WTC11 (cell line): ENCODE data around the gene RFX6. TPM values are rescaled to one million over a fixed set of nuclear protein-coding genes. Genes with fewer than 3 reads are reported as not detected.

ENCODE experiments used
- ATAC-seq: fragments of 200-7000 bp; cut with Tn5 transposase; 2 replicates; pipeline ENCODE4 v1.10.0; 2021; ENCODE audit warnings: mild to moderate bottlenecking, moderate library complexity
- CTCF ChIA-PET: fragments of 300-600 bp; sonication (Branson Sonifier 250); formaldehyde crosslinking; loops from one replicate; lab custom pipeline; 2021; ENCODE audit warnings: antibody characterized with exemption; lab: Charles Lee
- POLR2A ChIA-PET: fragments of 350-600 bp; sonication (Branson Sonifier 250); formaldehyde crosslinking; loops from one replicate; lab custom pipeline; 2021; ENCODE audit warnings: antibody characterized with exemption; lab: Charles Lee
- DNase-seq: peaks from one replicate; pipeline ENCODE4 v3.0.0; 2021; ENCODE audit warnings: low spot score
- H3K27ac Mint-ChIP-seq: 2 replicates; pipeline ENCODE4 v1.8.0; 2021; ENCODE audit warnings: mixed read lengths
- H3K27me3 Mint-ChIP-seq: 2 replicates; pipeline ENCODE4 v1.8.0; 2021; ENCODE audit warnings: low read depth, mild to moderate bottlenecking, moderate library complexity, mixed read lengths
- H3K36me3 Mint-ChIP-seq: 2 replicates; pipeline ENCODE4 v1.8.0; 2021; ENCODE audit warnings: mixed read lengths
- H3K4me1 Mint-ChIP-seq: 2 replicates; pipeline ENCODE4 v1.8.0; 2022; ENCODE audit warnings: mixed read lengths
- H3K4me3 Mint-ChIP-seq: 2 replicates; pipeline ENCODE4 v1.8.0; 2021; ENCODE audit warnings: mild to moderate bottlenecking, moderate library complexity, mixed read lengths
- H3K9me3 Mint-ChIP-seq: 2 replicates; pipeline ENCODE4 v1.8.0; 2021; ENCODE audit warnings: mixed read lengths
- E2F5 ChIP-seq: sonication (generic); formaldehyde crosslinking; IDR thresholded peaks from 2 replicates; pipeline ENCODE4 v1.8.1; 2022; ENCODE audit warnings: mild to moderate bottlenecking, moderate library complexity, missing genetic modification reagents
- ESRRA ChIP-seq: sonication (generic); formaldehyde crosslinking; IDR thresholded peaks from 2 replicates; pipeline ENCODE4 v1.8.1; 2022; ENCODE audit warnings: mild to moderate bottlenecking, missing genetic modification reagents, borderline replicate concordance
- ETV6 ChIP-seq: sonication (generic); formaldehyde crosslinking; IDR thresholded peaks from 2 replicates; pipeline ENCODE4 v1.8.1; 2022; ENCODE audit warnings: mild to moderate bottlenecking, missing genetic modification reagents
- FOXP1 ChIP-seq: sonication (generic); formaldehyde crosslinking; IDR thresholded peaks from 2 replicates; pipeline ENCODE4 v1.8.0; 2022; ENCODE audit warnings: missing genetic modification reagents, mild to moderate bottlenecking, moderate library complexity, borderline replicate concordance
- GTF2I ChIP-seq: fragments of 250-450 bp; sonication (Bioruptor Pico); conservative IDR thresholded peaks from 2 replicates; pipeline ENCODE4 v1.4.0; 2021; ENCODE audit warnings: mild to moderate bottlenecking
- MXD4 ChIP-seq: fragments of 250-450 bp; sonication (Bioruptor Pico); IDR thresholded peaks from 2 replicates; pipeline ENCODE4 v1.8.0; 2021; ENCODE audit warnings: mild to moderate bottlenecking, moderate library complexity, borderline replicate concordance
- NFYB ChIP-seq: sonication (generic); formaldehyde crosslinking; conservative IDR thresholded peaks from 2 replicates; pipeline ENCODE4 v1.8.0; 2022; ENCODE audit warnings: low read depth, missing genetic modification reagents
- NR2C2 ChIP-seq: sonication (generic); formaldehyde crosslinking; IDR thresholded peaks from 2 replicates; pipeline ENCODE4 v1.8.0; 2022; ENCODE audit warnings: mild to moderate bottlenecking, missing genetic modification reagents
- PRDM15 ChIP-seq: sonication (generic); formaldehyde crosslinking; IDR thresholded peaks from 2 replicates; pipeline ENCODE4 v1.8.0; 2022; ENCODE audit warnings: missing genetic modification reagents
- SOX15 ChIP-seq: fragments of 250-450 bp; sonication (Bioruptor Pico); IDR thresholded peaks from 2 replicates; pipeline ENCODE4 v1.9.0; 2021; ENCODE audit warnings: mild to moderate bottlenecking
- TP53 ChIP-seq: sonication (generic); formaldehyde crosslinking; IDR thresholded peaks from 2 replicates; pipeline ENCODE4 v1.8.1; 2023; ENCODE audit warnings: mild to moderate bottlenecking, missing genetic modification reagents
- ZNF219 ChIP-seq: sonication (generic); formaldehyde crosslinking; IDR thresholded peaks from 2 replicates; pipeline ENCODE4 v1.8.0; 2023; ENCODE audit warnings: missing genetic modification reagents, mild to moderate bottlenecking, borderline replicate concordance
- ZNF396 ChIP-seq: fragments of 250-450 bp; sonication (Bioruptor Pico); IDR thresholded peaks from 2 replicates; pipeline ENCODE4 v1.8.0; 2021; ENCODE audit warnings: mild to moderate bottlenecking, moderate library complexity, borderline replicate concordance
- ZNF423 ChIP-seq: fragments of 250-450 bp; sonication (Bioruptor Pico); IDR thresholded peaks from 2 replicates; pipeline ENCODE4 v2.1.2; 2022; ENCODE audit warnings: mild to moderate bottlenecking, moderate library complexity
- total RNA-seq: library from RNA; stranded (reverse); gene quantifications from 3 replicates; pipeline ENCODE4 v1.2.3, GENCODE V29; 2021
- TF ChIP-seq, protein P1 (sequence below): sonication (generic); formaldehyde crosslinking; IDR thresholded peaks from 2 replicates; pipeline ENCODE4 v1.8.0; 2022; ENCODE audit warnings: mild to moderate bottlenecking, missing genetic modification reagents
- TF ChIP-seq, protein P2 (sequence below): fragments of 250-450 bp; sonication (Bioruptor Pico); IDR thresholded peaks from 2 replicates; pipeline ENCODE4 v1.9.0; 2021; ENCODE audit warnings: mild to moderate bottlenecking, borderline replicate concordance

The RFX6 gene
- total RNA-seq, 1 experiment from 2014 or later: not detected

- TF ChIP-seq E2F5 (CRISPR knock-in tag): no peak
- TF ChIP-seq ESRRA (CRISPR knock-in tag): no peak
- TF ChIP-seq MXD4 (CRISPR knock-in tag): no peak
Observed at GRCh38 chr6:116858060-116858459, 19.0 kb upstream of the RFX6 start (continued).

DNA sequence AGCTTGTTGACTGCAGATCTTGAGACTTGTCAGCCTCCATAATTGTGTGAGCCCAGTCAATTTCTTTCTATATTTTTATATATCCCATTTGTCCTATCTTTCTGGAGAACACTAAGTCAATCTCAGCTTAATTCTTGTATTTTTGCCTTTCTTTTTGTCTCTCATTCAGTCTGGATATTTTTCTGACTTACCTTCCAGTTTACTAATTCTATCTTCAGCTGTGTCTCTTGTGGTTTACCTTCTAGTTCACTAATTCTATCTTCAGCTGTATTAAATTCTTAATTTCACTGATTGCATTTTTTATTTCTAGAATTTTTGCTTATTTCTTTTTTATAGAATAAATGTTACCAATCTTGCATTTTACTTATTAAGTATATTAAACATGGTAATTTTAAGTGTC, 17.8 kb upstream of the RFX6 start:
- H3K9me3 Mint-ChIP-seq: peaks cover 58% of the 10 kb centered on the region
- no peak overlapping the region for H3K27ac Mint-ChIP-seq
- no peak for ATAC-seq
- ChIA-PET POLR2A (no interaction called here), CTCF (no interaction called here)
- no peaks in the 10 kb centered on the region for H3K4me1 Mint-ChIP-seq
- H3K4me3 Mint-ChIP-seq: no peak overlapping the region
- H3K27me3 Mint-ChIP-seq: no peaks in the 10 kb centered on the region
- peaks cover 40% of the 10 kb centered on the region for H3K36me3 Mint-ChIP-seq
- TF ChIP-seq ZNF219 (CRISPR knock-in tag): no peak
- TF ChIP-seq GTF2I (CRISPR knock-in tag): peak; percentile 47; the same call in 1 of the 2 replicates
- 0 out of 2 replicates have a peak, but pooled peaks have one; percentile 12 for TF ChIP-seq ZNF423
- TF ChIP-seq NR2C2 (CRISPR knock-in tag): no peak
- TF ChIP-seq, protein P1, sequence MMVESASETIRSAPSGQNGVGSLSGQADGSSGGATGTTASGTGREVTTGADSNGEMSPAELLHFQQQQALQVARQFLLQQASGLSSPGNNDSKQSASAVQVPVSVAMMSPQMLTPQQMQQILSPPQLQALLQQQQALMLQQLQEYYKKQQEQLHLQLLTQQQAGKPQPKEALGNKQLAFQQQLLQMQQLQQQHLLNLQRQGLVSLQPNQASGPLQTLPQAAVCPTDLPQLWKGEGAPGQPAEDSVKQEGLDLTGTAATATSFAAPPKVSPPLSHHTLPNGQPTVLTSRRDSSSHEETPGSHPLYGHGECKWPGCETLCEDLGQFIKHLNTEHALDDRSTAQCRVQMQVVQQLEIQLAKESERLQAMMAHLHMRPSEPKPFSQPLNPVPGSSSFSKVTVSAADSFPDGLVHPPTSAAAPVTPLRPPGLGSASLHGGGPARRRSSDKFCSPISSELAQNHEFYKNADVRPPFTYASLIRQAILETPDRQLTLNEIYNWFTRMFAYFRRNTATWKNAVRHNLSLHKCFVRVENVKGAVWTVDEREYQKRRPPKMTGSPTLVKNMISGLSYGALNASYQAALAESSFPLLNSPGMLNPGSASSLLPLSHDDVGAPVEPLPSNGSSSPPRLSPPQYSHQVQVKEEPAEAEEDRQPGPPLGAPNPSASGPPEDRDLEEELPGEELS (CRISPR knock-in tag): no peak
- TF ChIP-seq TP53: no peak
- TF ChIP-seq, protein P2, sequence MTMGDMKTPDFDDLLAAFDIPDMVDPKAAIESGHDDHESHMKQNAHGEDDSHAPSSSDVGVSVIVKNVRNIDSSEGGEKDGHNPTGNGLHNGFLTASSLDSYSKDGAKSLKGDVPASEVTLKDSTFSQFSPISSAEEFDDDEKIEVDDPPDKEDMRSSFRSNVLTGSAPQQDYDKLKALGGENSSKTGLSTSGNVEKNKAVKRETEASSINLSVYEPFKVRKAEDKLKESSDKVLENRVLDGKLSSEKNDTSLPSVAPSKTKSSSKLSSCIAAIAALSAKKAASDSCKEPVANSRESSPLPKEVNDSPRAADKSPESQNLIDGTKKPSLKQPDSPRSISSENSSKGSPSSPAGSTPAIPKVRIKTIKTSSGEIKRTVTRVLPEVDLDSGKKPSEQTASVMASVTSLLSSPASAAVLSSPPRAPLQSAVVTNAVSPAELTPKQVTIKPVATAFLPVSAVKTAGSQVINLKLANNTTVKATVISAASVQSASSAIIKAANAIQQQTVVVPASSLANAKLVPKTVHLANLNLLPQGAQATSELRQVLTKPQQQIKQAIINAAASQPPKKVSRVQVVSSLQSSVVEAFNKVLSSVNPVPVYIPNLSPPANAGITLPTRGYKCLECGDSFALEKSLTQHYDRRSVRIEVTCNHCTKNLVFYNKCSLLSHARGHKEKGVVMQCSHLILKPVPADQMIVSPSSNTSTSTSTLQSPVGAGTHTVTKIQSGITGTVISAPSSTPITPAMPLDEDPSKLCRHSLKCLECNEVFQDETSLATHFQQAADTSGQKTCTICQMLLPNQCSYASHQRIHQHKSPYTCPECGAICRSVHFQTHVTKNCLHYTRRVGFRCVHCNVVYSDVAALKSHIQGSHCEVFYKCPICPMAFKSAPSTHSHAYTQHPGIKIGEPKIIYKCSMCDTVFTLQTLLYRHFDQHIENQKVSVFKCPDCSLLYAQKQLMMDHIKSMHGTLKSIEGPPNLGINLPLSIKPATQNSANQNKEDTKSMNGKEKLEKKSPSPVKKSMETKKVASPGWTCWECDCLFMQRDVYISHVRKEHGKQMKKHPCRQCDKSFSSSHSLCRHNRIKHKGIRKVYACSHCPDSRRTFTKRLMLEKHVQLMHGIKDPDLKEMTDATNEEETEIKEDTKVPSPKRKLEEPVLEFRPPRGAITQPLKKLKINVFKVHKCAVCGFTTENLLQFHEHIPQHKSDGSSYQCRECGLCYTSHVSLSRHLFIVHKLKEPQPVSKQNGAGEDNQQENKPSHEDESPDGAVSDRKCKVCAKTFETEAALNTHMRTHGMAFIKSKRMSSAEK: no peak
- TF ChIP-seq ETV6 (CRISPR knock-in tag): no peak
- TF ChIP-seq SOX15 (CRISPR knock-in tag): no peak
- no peak for TF ChIP-seq NFYB (CRISPR knock-in tag)
- TF ChIP-seq FOXP1: no peak
- peak; percentile 83; the same call in 1 of the 2 replicates for TF ChIP-seq ZNF396 (CRISPR knock-in tag)
- DNase-seq: no peak

GRCh38 chr6:116866281-116866871, 10.7 kb upstream of the RFX6 start:
- no peaks in the 10 kb centered on the region for H3K27me3 Mint-ChIP-seq
- peaks cover 7% of the 10 kb centered on the region for H3K9me3 Mint-ChIP-seq
- CTCF ChIA-PET: no interaction called here
- ATAC-seq: no peak
- no peak overlapping the region for H3K4me3 Mint-ChIP-seq
- no peak for DNase-seq
- no peak for TF ChIP-seq NFYB (CRISPR knock-in tag)
- TF ChIP-seq PRDM15 (CRISPR knock-in tag): no peak
- no peak overlapping the region for H3K27ac Mint-ChIP-seq
- no peaks in the 10 kb centered on the region for H3K36me3 Mint-ChIP-seq
- POLR2A ChIA-PET: no interaction called here
- peaks cover 10% of the 10 kb centered on the region for H3K4me1 Mint-ChIP-seq
